RWPE1 (cell line): ENCODE measurements around the gene BCR.

ENCODE experiments used
- CTCF ChIA-PET: fragments of 350-600 bp; sonication (Branson Sonifier 250); formaldehyde crosslinking; extraction: SDS; loops from one replicate; lab custom pipeline; 2021; lab: Yijun Ruan, JAX
- POLR2A ChIA-PET: fragments of 400-600 bp; formaldehyde crosslinking; extraction: SDS; loops from one replicate; lab custom pipeline; 2020; ENCODE audit warnings: antibody characterized with exemption; ENCODE audit not compliant: low non-redundant PET; lab: Yijun Ruan, JAX
- DNase-seq: peaks from one replicate; pipeline ENCODE4 v3.0.0; 2012; ENCODE audit warnings: low spot score
- H3K27ac ChIP-seq: fragments of 450-650 bp; 2 replicates; pipeline ENCODE4 v1.5.1; 2017
- CTCF ChIP-seq: fragments of 450-650 bp; conservative IDR thresholded peaks from 2 replicates; pipeline ENCODE4 v1.5.1; 2017; ENCODE audit warnings: low read depth, mild to moderate bottlenecking

Gene BCR

GRCh38 chr22:23256986-23257888 is 76.9 kb downstream of the BCR start:
- H3K27ac ChIP-seq: peak overlapping the region; percentile 91
- no peak for TF ChIP-seq CTCF
- DNase-seq: peak; percentile 31
- POLR2A ChIA-PET: no interaction called here
- CTCF ChIA-PET: no interaction called here

GRCh38 chr22:23257889-23258825 is 77.8 kb downstream of the BCR start:
- peak overlapping the region; percentile 91 for H3K27ac ChIP-seq
- CTCF ChIA-PET: no interaction called here
- POLR2A ChIA-PET: no interaction called here
- no peak for TF ChIP-seq CTCF
- no peak for DNase-seq

- CTCF ChIA-PET: no interaction called here
- H3K27ac ChIP-seq: peak overlapping the region; percentile 91
- POLR2A ChIA-PET: no interaction called here
- TF ChIP-seq CTCF: no peak
- no peak for DNase-seq
These were observed 78.5 kb downstream of the BCR start for GRCh38 chr22:23258826-23259170.

DNA sequence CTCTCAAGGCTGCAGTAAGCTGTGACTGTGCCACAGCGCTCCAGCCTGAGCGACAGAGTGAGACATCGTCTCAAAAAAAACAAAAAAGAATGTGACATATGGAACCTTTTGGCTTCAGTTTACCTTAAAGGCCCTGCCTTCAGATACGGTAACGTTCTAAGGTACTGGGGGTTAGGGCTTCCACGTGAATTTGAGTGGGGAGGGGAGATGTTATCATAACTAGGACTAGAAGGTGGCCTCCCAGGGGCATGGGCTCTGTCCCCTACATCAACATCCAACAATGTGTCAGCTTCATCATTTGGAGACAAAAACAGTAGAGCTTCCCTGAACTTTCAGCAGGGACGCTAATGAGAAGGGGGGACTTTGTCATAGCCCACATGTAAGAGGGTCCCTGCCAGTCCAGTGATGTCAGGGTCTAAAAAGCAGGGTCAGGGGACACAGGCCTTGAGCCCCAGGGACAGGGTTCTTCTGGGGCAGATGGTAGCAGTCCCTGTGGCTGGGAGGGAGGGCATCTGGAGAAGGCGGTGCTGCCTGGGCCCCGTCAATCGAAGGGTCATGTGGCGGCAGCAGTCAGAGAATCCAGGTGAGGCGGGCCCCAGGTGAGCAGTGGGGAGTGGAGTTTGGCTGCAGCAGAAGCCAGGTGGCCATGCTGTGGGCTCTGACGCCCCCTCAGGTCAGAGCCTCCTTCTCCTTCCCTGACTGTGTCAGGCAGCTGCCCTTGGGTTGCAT is 79.8 kb downstream of the BCR start:
- H3K27ac ChIP-seq: peak overlapping the region; percentile 91
- POLR2A ChIA-PET: no interaction called here

DNA sequence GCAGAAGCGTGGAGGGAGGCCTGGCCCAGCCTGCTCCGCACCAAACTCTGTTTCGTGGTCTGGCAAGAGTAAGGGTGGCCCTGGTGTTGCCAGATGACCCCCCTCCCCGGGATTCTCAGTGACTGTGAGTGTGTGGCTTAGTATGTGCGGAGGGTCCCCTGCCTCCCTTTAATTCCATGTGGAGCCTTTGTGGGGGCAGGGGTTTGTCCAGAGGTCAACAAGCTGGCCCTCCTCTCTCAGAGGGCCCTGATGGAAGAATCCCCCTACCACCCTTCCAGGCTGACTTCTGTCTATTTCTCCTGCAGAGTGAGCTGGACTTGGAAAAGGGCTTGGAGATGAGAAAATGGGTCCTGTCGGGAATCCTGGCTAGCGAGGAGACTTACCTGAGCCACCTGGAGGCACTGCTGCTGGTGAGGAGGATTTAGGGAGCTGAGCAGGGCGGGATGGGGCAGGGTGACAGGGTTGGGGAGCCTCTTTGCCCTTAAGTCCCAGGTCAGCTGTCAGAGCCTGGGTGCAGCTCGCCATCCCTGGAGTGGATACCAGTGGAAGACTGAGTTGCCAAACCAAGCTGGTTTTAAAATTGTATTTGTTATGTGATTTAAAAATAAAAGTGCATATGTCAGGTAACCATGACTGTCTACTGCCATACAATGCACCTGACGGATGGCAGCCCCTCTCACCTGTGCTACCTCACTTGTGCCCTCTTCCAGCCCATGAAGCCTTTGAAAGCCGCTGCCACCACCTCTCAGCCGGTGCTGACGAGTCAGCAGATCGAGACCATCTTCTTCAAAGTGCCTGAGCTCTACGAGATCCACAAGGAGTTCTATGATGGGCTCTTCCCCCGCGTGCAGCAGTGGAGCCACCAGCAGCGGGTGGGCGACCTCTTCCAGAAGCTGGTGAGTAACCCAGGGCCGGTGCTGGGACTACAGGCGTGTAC is 80.6 kb downstream of the BCR start:
- TF ChIP-seq CTCF: no peak
- ChIA-PET CTCF (no interaction called here), POLR2A (no interaction called here)

More for the DNA sequence above, 79.8 kb downstream of the BCR start:
- CTCF ChIA-PET: interaction anchor here (0.5 kb wide), 1 partner anchor 300 kb away, joined by 3 read pairs; no protein-coding TSS in a partner anchor
- TF ChIP-seq CTCF: no peak
- no peak for DNase-seq

More for the DNA sequence above, 80.6 kb downstream of the BCR start:
- DNase-seq: no peak
- H3K27ac ChIP-seq: peak overlapping the region; percentile 91
